Astrocyte (in vitro differentiated cells and primary cell): Measurements from ENCODE around the gene CDS1.

ENCODE experiments used
- EZH2 ChIP-seq: IDR thresholded peaks from 2 replicates; pipeline ENCODE4 v1.6.1; 2012; ENCODE audit warnings: mild to moderate bottlenecking, low read length, inconsistent platforms; ENCODE audit not compliant: insufficient read depth
- TF ChIP-seq, protein P1 (sequence below): IDR thresholded peaks from 2 replicates; pipeline ENCODE4 v1.5.1; 2011; ENCODE audit warnings: low read depth, mild to moderate bottlenecking, inconsistent platforms, low read length, moderate library complexity; ENCODE audit not compliant: insufficient read depth

GRCh38 chr4:84626673-84627072 is 43.7 kb downstream of the CDS1 start:
- TF ChIP-seq, protein P1, sequence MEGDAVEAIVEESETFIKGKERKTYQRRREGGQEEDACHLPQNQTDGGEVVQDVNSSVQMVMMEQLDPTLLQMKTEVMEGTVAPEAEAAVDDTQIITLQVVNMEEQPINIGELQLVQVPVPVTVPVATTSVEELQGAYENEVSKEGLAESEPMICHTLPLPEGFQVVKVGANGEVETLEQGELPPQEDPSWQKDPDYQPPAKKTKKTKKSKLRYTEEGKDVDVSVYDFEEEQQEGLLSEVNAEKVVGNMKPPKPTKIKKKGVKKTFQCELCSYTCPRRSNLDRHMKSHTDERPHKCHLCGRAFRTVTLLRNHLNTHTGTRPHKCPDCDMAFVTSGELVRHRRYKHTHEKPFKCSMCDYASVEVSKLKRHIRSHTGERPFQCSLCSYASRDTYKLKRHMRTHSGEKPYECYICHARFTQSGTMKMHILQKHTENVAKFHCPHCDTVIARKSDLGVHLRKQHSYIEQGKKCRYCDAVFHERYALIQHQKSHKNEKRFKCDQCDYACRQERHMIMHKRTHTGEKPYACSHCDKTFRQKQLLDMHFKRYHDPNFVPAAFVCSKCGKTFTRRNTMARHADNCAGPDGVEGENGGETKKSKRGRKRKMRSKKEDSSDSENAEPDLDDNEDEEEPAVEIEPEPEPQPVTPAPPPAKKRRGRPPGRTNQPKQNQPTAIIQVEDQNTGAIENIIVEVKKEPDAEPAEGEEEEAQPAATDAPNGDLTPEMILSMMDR = no peak
- TF ChIP-seq EZH2 = no peak
